Smooth muscle cell (in vitro differentiated cells): ENCODE results near the gene ITFG1. TPM values are rescaled to one million over a fixed set of nuclear protein-coding genes. Genes with fewer than 3 reads are reported as not detected.
"Not testable (repeated sequence)": the region's sequence is repeated elsewhere in the genome, so short reads cannot be mapped to it uniquely, and the experiment has no call there.

Experiments used
- DNase-seq: peaks from one replicate; lab custom pipeline; 2025; ENCODE audit not compliant: unreplicated experiment; lab: John Stamatoyannopoulos, UW
- H2AFZ ChIP-seq: fragments of 200-600 bp; sonication (generic); 2 replicates; pipeline ENCODE4 v1.6.0; 2016; ENCODE audit warnings: antibody characterized with exemption, low read depth, mild to moderate bottlenecking
- H3F3A ChIP-seq: fragments of 200-600 bp; sonication (generic); 2 replicates; pipeline ENCODE4 v1.6.0; 2017; ENCODE audit warnings: antibody characterized with exemption, low read depth
- H3K27ac ChIP-seq: fragments of 200-600 bp; sonication (generic); 2 replicates; pipeline ENCODE4 v1.5.1; 2016; ENCODE audit warnings: low read depth, mild to moderate bottlenecking
- H3K27me3 ChIP-seq: fragments of 200-600 bp; sonication (generic); 2 replicates; pipeline ENCODE4 v1.6.1; 2016; ENCODE audit warnings: low read depth, mild to moderate bottlenecking
- H3K36me3 ChIP-seq: fragments of 200-600 bp; sonication (generic); 2 replicates; pipeline ENCODE4 v1.5.1; 2016; ENCODE audit warnings: low read depth
- H3K4me1 ChIP-seq: fragments of 200-600 bp; sonication (generic); 2 replicates; pipeline ENCODE4 v1.5.1; 2016; ENCODE audit warnings: low read depth
- H3K4me2 ChIP-seq: fragments of 200-600 bp; sonication (generic); 2 replicates; pipeline ENCODE4 v1.6.0; 2016; ENCODE audit warnings: mild to moderate bottlenecking
- H3K4me3 ChIP-seq: fragments of 200-600 bp; sonication (generic); 2 replicates; pipeline ENCODE4 v1.5.1; 2016; ENCODE audit warnings: mild to moderate bottlenecking
- H3K79me2 ChIP-seq: fragments of 200-600 bp; sonication (generic); 2 replicates; pipeline ENCODE4 v1.6.0; 2016; ENCODE audit warnings: low read depth, mild to moderate bottlenecking
- H3K9ac ChIP-seq: fragments of 200-600 bp; sonication (generic); 2 replicates; pipeline ENCODE4 v1.6.0; 2016; ENCODE audit warnings: low read depth
- H3K9me3 ChIP-seq: fragments of 200-600 bp; sonication (generic); replicated peaks from 2 replicates; pipeline ENCODE4 v1.5.1; 2016; ENCODE audit warnings: low read depth
- H4K20me1 ChIP-seq: fragments of 200-600 bp; sonication (generic); 2 replicates; pipeline ENCODE4 v1.6.0; 2016; ENCODE audit warnings: low read depth
- CTCF ChIP-seq: fragments of 200-600 bp; sonication (generic); IDR thresholded peaks from 2 replicates; pipeline ENCODE4 v1.5.1; 2017; ENCODE audit warnings: borderline replicate concordance, mild to moderate bottlenecking, antibody characterized with exemption; ENCODE audit not compliant: insufficient read depth, poor library complexity, severe bottlenecking
- WGBS: methylation state at CpG from one replicate; pipeline ENCODE4 v1.1.7; 2016; ENCODE audit warnings: low lambda C conversion rate; 5-methylcytosine and 5-hydroxymethylcytosine counted together
- polyA plus RNA-seq: library from polyadenylated mRNA; unstranded; fragments of >200 nt; fragmentation: Nextera tagmentation; extraction: Ambion mirVana; gene quantifications from 2 replicates; pipeline ENCODE4 v1.2.1, GENCODE V29; 2016
- total RNA-seq: library from RNA; depleted of rRNA; stranded (reverse); fragments of >200 nt; gene quantifications from 2 replicates; pipeline ENCODE4 v1.2.3, GENCODE V29; 2014

ITFG1 gene
- total and polyA plus RNA-seq, 2 experiments from 2014 or later = 75.2 to 100 TPM

- H2AFZ ChIP-seq = no peak overlapping the region
- H3K4me1 ChIP-seq = no peaks in the 10 kb centered on the region
- WGBS = 90% methylated on average over 3 of the region's 3 CpGs
- H3K4me2 ChIP-seq = no peak overlapping the region
- no peaks in the 10 kb centered on the region for H3K79me2 ChIP-seq
- peaks cover 3% of the 10 kb centered on the region for H3K36me3 ChIP-seq
- H3K9me3 ChIP-seq = no peaks in the 10 kb centered on the region
- H3K4me3 ChIP-seq = no peak overlapping the region
- H3K9ac ChIP-seq = no peak overlapping the region
- no peak overlapping the region for H3K27ac ChIP-seq
- TF ChIP-seq CTCF = no peak
- no peaks in the 10 kb centered on the region for H3K27me3 ChIP-seq
- no peak for DNase-seq
- H3F3A ChIP-seq = no peaks in the 10 kb centered on the region
- H4K20me1 ChIP-seq = no peaks in the 10 kb centered on the region
These were observed 300.4 kb downstream of the ITFG1 start for GRCh38 chr16:47160422-47160821.

GRCh38 chr16:47158992-47159391, 301.9 kb downstream of the ITFG1 start:
- Histone ChIP-seq H4K20me1 (no peaks in the 10 kb centered on the region), H3K4me1 (no peaks in the 10 kb centered on the region), H2AFZ (no peak overlapping the region), H3K27me3 (no peaks in the 10 kb centered on the region), H3K36me3 (peaks cover 3% of the 10 kb centered on the region), H3K27ac (no peak overlapping the region), H3K4me3 (no peak overlapping the region), H3K4me2 (no peak overlapping the region), H3K9ac (no peak overlapping the region), H3K9me3 (no peaks in the 10 kb centered on the region), H3F3A (no peaks in the 10 kb centered on the region), H3K79me2 (no peaks in the 10 kb centered on the region)
- no peak for TF ChIP-seq CTCF
- no peak for DNase-seq

- no peak for DNase-seq
- H3K9me3 ChIP-seq = no peaks in the 10 kb centered on the region
- no peaks in the 10 kb centered on the region for H3K4me1 ChIP-seq
- H3K4me3 ChIP-seq = no peak overlapping the region
- H3K27ac ChIP-seq = no peak overlapping the region
- H3F3A ChIP-seq = no peaks in the 10 kb centered on the region
- no peaks in the 10 kb centered on the region for H3K79me2 ChIP-seq
- peaks cover 15% of the 10 kb centered on the region for H3K36me3 ChIP-seq
- H3K27me3 ChIP-seq = no peaks in the 10 kb centered on the region
- 96% methylated on average over 3 of the region's 3 CpGs for WGBS
- no peak overlapping the region for H2AFZ ChIP-seq
- no peak overlapping the region for H3K4me2 ChIP-seq
- TF ChIP-seq CTCF = no peak
- H3K9ac ChIP-seq = no peak overlapping the region
- no peaks in the 10 kb centered on the region for H4K20me1 ChIP-seq
These were observed 304.1 kb downstream of the ITFG1 start for GRCh38 chr16:47156680-47157215.

GRCh38 chr16:47152501-47152900, 308.4 kb downstream of the ITFG1 start:
- H3K27ac ChIP-seq, H3K9me3 ChIP-seq, H4K20me1 ChIP-seq, H3K4me2 ChIP-seq, H3F3A ChIP-seq, H3K9ac ChIP-seq, H3K79me2 ChIP-seq, DNase-seq, H3K27me3 ChIP-seq, H3K4me3 ChIP-seq, H3K4me1 ChIP-seq, H2AFZ ChIP-seq: not testable (repeated sequence)
- peaks cover 13% of the 10 kb centered on the region for H3K36me3 ChIP-seq
- WGBS = 95% methylated on average over 9 of the region's 9 CpGs
